Measurements from ENCODE around the gene SCARF2. TPM values are rescaled to one million over a fixed set of nuclear protein-coding genes. Genes with fewer than 3 reads are reported as not detected.
"Not testable (repeated sequence)": the region's sequence is repeated elsewhere in the genome, so short reads cannot be mapped to it uniquely, and the experiment has no call there.

SCARF2 gene
- total RNA-seq, 1 donor from 2014 or later = 2.6 TPM

- no peak for DNase-seq
- ATAC-seq (ENCODE audit: poor library complexity) = no peak
- intact Hi-C loops (cut with DNase I) = no loop called here
These were observed 47.2 kb downstream of the SCARF2 start for GRCh38 chr22:20390394-20390907.

DNA sequence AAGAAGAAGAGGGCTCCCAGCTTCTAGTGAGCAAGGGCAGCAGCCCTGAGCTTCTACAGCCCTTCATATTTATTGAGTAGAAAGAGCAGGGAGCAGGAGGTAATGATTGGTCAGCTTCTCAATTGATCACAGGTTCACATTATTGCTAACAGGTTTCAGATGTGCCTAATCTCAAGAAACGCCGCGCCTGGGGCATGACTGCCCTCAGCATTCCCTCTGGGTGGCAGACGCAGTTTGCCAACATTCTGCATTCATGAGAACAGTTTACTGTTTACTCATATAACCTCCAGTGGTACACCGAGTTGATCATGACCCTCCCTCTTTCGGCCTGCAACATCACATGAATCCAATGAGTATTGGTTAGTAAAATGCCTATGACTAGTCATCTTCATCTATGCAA, 48.3 kb downstream of the SCARF2 start:
- DNase-seq = no peak
- intact Hi-C loops (cut with DNase I) = no loop called here
- ATAC-seq (ENCODE audit: poor library complexity) = no peak

DNA sequence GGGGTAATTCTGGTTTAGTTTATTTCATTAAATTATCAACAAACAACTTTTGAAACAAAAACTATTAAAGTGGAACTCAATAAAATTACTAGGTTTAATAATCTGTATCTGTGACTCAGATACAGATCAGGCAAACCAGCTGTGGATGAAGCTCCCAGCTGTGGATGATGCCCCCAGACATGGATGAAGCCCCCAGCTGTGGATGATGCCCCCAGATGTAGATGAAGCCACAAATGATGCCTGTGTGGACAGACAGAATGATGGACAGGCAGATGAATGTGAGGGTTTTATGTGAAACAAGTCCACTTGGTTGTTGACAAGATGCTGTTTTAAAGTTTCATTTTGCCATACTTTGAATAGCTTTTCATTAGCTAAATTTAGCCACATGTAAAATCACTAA, 49.4 kb downstream of the SCARF2 start:
- ATAC-seq (ENCODE audit: poor library complexity) (no peak), DNase-seq (no peak)
- intact Hi-C loops (cut with DNase I) = no loop called here

GRCh38 chr22:20386972-20387371, 50.7 kb downstream of the SCARF2 start:
- intact Hi-C loops (cut with DNase I) = no loop called here
- ATAC-seq (ENCODE audit: poor library complexity) (no peak), DNase-seq (no peak)

DNA sequence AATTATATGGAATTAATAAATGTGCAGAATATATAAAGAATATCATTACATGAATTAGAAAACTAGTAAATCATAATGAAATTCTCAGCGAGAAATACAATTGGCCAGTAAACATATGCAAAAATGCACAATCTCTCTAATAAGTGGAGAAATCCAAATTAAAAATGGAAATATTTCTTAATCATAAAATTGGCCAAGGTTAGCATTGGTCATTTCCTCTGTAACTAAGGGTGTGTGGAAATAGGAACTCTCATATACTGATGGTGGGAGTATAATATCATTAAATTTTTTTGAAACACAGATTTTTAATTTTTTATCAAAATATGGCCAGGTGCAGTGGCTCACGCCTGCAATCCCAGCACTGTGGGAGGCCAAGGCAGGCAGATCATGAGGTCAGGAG, 51.3 kb downstream of the SCARF2 start:
- DNase-seq (no peak), ATAC-seq (ENCODE audit: poor library complexity) (no peak)
- intact Hi-C loops (cut with DNase I) = no loop called here

GRCh38 chr22:20384865-20385264, 52.8 kb downstream of the SCARF2 start:
- no peak for ATAC-seq (ENCODE audit: poor library complexity)
- DNase-seq = no peak
- intact Hi-C loops (cut with DNase I) = no loop called here

DNA sequence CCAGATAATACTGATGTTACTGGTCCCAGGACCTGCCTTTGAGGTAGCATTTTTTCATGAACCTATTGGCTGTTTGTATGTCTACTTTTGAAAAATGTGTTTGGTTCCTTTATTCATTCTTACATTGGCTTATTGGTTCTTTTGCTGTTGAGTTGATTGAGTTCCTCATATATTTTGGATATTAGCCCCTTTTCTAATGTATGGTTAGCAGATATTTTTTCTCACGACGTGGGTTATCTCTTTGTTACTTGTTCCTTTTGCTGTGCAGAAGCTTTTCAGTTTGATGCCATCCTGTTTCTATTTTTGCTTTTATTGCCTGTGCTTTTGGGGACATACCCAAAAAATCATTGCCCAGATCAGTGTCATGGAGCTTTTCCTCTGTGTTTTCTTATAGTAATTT, 53.5 kb downstream of the SCARF2 start:
- DNase-seq (no peak), ATAC-seq (ENCODE audit: poor library complexity) (no peak)
- intact Hi-C loops (cut with DNase I) = no loop called here

- no peak for DNase-seq
- no peak for ATAC-seq (ENCODE audit: poor library complexity)
- intact Hi-C loops (cut with DNase I) = no loop called here
These were observed 54.1 kb downstream of the SCARF2 start for GRCh38 chr22:20383538-20383937.

GRCh38 chr22:20380486-20380885, 57.1 kb downstream of the SCARF2 start:
- intact Hi-C loops (cut with DNase I) = no loop called here
- no peak for DNase-seq
- ATAC-seq (ENCODE audit: poor library complexity) = no peak

DNA sequence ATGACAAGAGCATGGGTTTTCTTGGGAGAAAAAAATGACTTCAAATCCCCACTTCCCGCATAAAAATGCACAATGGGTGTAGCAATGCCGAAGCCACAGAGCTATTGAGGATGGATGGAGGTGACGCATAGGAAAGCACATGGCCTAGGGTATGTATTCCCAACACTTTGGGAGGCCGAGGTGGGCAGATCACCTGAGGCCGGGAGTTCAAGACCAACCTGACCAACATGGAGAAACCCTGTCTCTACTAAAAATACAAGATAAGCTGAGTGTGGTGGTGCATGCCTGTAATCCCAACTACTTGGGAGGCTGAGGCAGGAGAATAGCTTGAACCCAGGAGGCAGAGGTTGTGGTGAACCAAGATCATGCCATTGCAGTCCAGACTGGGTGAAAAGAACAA, 58.9 kb downstream of the SCARF2 start:
- intact Hi-C loops (cut with DNase I); DNase-seq; ATAC-seq (ENCODE audit: poor library complexity): not testable (repeated sequence)

GRCh38 chr22:20378110-20378509, 59.5 kb downstream of the SCARF2 start:
- ATAC-seq (ENCODE audit: poor library complexity) (no peak), DNase-seq (no peak)
- intact Hi-C loops (cut with DNase I) = no loop called here

- ATAC-seq (ENCODE audit: poor library complexity); DNase-seq; intact Hi-C loops (cut with DNase I): not testable (repeated sequence)
These were observed 60.6 kb downstream of the SCARF2 start for GRCh38 chr22:20376983-20377382.

- DNase-seq; ATAC-seq (ENCODE audit: poor library complexity); intact Hi-C loops (cut with DNase I): not testable (repeated sequence)
These were observed 61.3 kb downstream of the SCARF2 start for GRCh38 chr22:20376281-20376680.

Other genes starting within 250 kb of the SCARF2 start
- 0.75 TPM for gene RTN4R, start 169.5 kb downstream of the SCARF2 start, total RNA-seq
- gene DGCR6L, start 117.8 kb downstream of the SCARF2 start, total RNA-seq = 45.1 TPM
- gene ZNF74, start 43.7 kb downstream of the SCARF2 start, total RNA-seq = 5.9 TPM
- 13.5 TPM for gene KLHL22, start 58.0 kb upstream of the SCARF2 start, total RNA-seq
- gene MED15, start 69.8 kb upstream of the SCARF2 start, total RNA-seq = 36.3 TPM